B cell (primary cell): ENCODE measurements around the gene CAPN5. TPM values are rescaled to one million over a fixed set of nuclear protein-coding genes. Genes with fewer than 3 reads are reported as not detected.

ENCODE experiments used
- ATAC-seq: fragments of 200-7000 bp; cut with Tn5 transposase; one replicate; pipeline ENCODE4 v1.10.0; 2021; ENCODE audit warnings: low read depth, mild to moderate bottlenecking, moderate number of reproducible peaks, moderate library complexity
- CTCF ChIA-PET: fragments of 350-600 bp; sonication (Branson Sonifier 250); formaldehyde crosslinking; loops from one replicate; lab custom pipeline; 2021; ENCODE audit warnings: antibody characterized with exemption, inconsistent platforms; lab: Charles Lee
- POLR2A ChIA-PET: fragments of 350-600 bp; sonication (Branson Sonifier 250); formaldehyde crosslinking; loops from one replicate; lab custom pipeline; 2021; ENCODE audit warnings: antibody characterized with exemption; lab: Charles Lee
- DNase-seq: peaks from one replicate; pipeline ENCODE4 v3.0.0; 2013
- H2AFZ ChIP-seq: 2 replicates; pipeline ENCODE4 v1.6.1; 2012; ENCODE audit warnings: mild to moderate bottlenecking, low read depth, low read length; ENCODE audit not compliant: insufficient read depth, poor library complexity, severe bottlenecking
- H3K27ac ChIP-seq, 2 donors: 1 replicate in 1 of 2; 2 replicates in 1 of 2; pipeline ENCODE4 v1.5.1; 2012 to 2013; ENCODE audit warnings: low read length in 2 of 2, mild to moderate bottlenecking in 2 of 2, moderate library complexity in 1 of 2
- H3K27me3 ChIP-seq, 4 experiments: fragments of 200-600 bp in 1 of 4; sonication (generic) in 1 of 4; replicated peaks in 1 of 4; 1 replicate in 2 of 4; 2 replicates in 2 of 4; pipeline versions ENCODE4 v1.6.1 to v1.7.0; 2013 to 2016; ENCODE audit warnings: low read length in 3 of 4, mild to moderate bottlenecking in 2 of 4, mixed read lengths in 1 of 4, moderate library complexity in 1 of 4; ENCODE audit not compliant: insufficient read depth in 4 of 4, control insufficient read depth in 3 of 4; ENCODE audit errors: control extremely low read depth in 1 of 4
- H3K36me3 ChIP-seq, 2 experiments: replicated peaks in 1 of 2; 1 replicate in 1 of 2; 2 replicates in 1 of 2; pipeline versions ENCODE4 v1.6.1 to v1.7.1; 2013; ENCODE audit warnings: low read length in 1 of 2; ENCODE audit not compliant: insufficient read depth in 2 of 2, control insufficient read depth in 1 of 2; ENCODE audit errors: control extremely low read depth in 1 of 2, extremely low read depth in 1 of 2
- H3K4me1 ChIP-seq, 2 donors: fragments of 200-600 bp in 1 of 2; sonication (generic) in 1 of 2; 1 replicate in 1 of 2; 2 replicates in 1 of 2; pipeline versions ENCODE4 v1.5.1 to v1.6.1; 2013 to 2017; ENCODE audit warnings: low read length in 2 of 2; ENCODE audit not compliant: control insufficient read depth in 2 of 2, insufficient read depth in 2 of 2
- H3K4me2 ChIP-seq: replicated peaks from 2 replicates; pipeline ENCODE3; 2012; ENCODE audit warnings: mild to moderate bottlenecking, low read depth, low read length; ENCODE audit not compliant: poor library complexity, severe bottlenecking
- H3K4me3 ChIP-seq, 5 experiments: fragments of 200-600 bp in 1 of 5; sonication (generic) in 1 of 5; 1 replicate in 3 of 5; 2 replicates in 2 of 5; pipeline versions ENCODE4 v1.5.1 to v1.7.0; 2011 to 2016; ENCODE audit warnings: low read length in 4 of 5, mild to moderate bottlenecking in 4 of 5, low read depth in 2 of 5, control low read depth in 1 of 5, moderate library complexity in 1 of 5; ENCODE audit not compliant: insufficient read depth in 1 of 5; ENCODE audit errors: control extremely low read depth in 1 of 5, extremely low read depth in 1 of 5
- H3K79me2 ChIP-seq: fragments of 200-600 bp; sonication (generic); one replicate; pipeline ENCODE4 v1.6.0; 2016; ENCODE audit warnings: low read length; ENCODE audit not compliant: control insufficient read depth, insufficient read depth
- H3K9ac ChIP-seq: fragments of 200-600 bp; sonication (generic); 2 replicates; pipeline ENCODE4 v1.6.1; 2017; ENCODE audit warnings: mild to moderate bottlenecking, low read length, moderate library complexity
- H3K9me3 ChIP-seq, 3 donors: one replicate each; pipeline versions ENCODE4 v1.6.1 to v1.7.1; 2013; ENCODE audit warnings: low read length in 2 of 3; ENCODE audit not compliant: control insufficient read depth in 2 of 3, insufficient read depth in 1 of 3; ENCODE audit errors: control extremely low read depth in 1 of 3
- H4K20me1 ChIP-seq: 2 replicates; pipeline ENCODE4 v1.6.0; 2012; ENCODE audit warnings: mild to moderate bottlenecking, low read length; ENCODE audit not compliant: insufficient read depth, control insufficient read depth, poor library complexity, severe bottlenecking
- H3K27ac Mint-ChIP-seq: one replicate; pipeline ENCODE4 v1.8.0; 2021; ENCODE audit warnings: mixed read lengths
- H3K27me3 Mint-ChIP-seq: one replicate; pipeline ENCODE4 v1.8.0; 2021; ENCODE audit warnings: mixed read lengths
- H3K4me1 Mint-ChIP-seq: one replicate; pipeline ENCODE4 v1.8.0; 2021; ENCODE audit warnings: mixed read lengths
- H3K4me3 Mint-ChIP-seq: one replicate; pipeline ENCODE4 v1.8.0; 2021; ENCODE audit warnings: mixed read lengths
- H3K9me3 Mint-ChIP-seq: one replicate; pipeline ENCODE4 v1.8.0; 2022; ENCODE audit warnings: mixed read lengths; ENCODE audit not compliant: insufficient read depth
- CTCF ChIP-seq: fragments of 200-600 bp; IDR thresholded peaks from one replicate; pipeline ENCODE4 v1.8.0; 2022; ENCODE audit warnings: antibody characterized with exemption, mild to moderate bottlenecking
- EZH2 ChIP-seq: IDR thresholded peaks from 2 replicates; pipeline ENCODE4 v1.6.1; 2012; ENCODE audit warnings: borderline replicate concordance, low read depth, mild to moderate bottlenecking, moderate library complexity, low read length; ENCODE audit not compliant: insufficient read depth, poor library complexity, severe bottlenecking
- WGBS: methylation state at CpG from one replicate; pipeline ENCODE4 v1.1.5; 2013; ENCODE audit warnings: missing lambda C conversion rate; ENCODE audit not compliant: insufficient coverage; 5-methylcytosine and 5-hydroxymethylcytosine counted together
- intact Hi-C: fragments of 100-400 bp; cut with micrococcal nuclease; formaldehyde crosslinking; loops from one replicate; pipeline ENCODE4 v1.10.0; 2022
- polyA plus RNA-seq: library from polyadenylated mRNA; depleted of rRNA; stranded (reverse); fragments of >200 nt; gene quantifications from 2 replicates; pipeline ENCODE4 v1.2.3, GENCODE V29; 2012
- total RNA-seq, 2 donors: library from RNA; stranded (reverse); fragments of 120-200 nt in 1 of 2; gene quantifications; 1 replicate in 1 of 2; 2 replicates in 1 of 2; pipeline versions ENCODE4 v1.2.3 to v1.2.4, GENCODE V29; 2013 to 2022

CAPN5 gene
- total and polyA plus RNA-seq, 2 donors (not counting 1 experiment from before 2014, with no cell fraction given): 0.74 to 0.78 TPM

- Mint-ChIP-seq H3K4me1 (peaks cover 21% of the 10 kb centered on the region), H3K27ac (no peak overlapping the region), H3K9me3 (no peaks in the 10 kb centered on the region), H3K27me3 (peaks cover 62% of the 10 kb centered on the region), H3K4me3 (peak overlapping the region; percentile 49)
- no peak for DNase-seq
- POLR2A ChIA-PET: no interaction called here
- no peak for ATAC-seq
- Histone ChIP-seq H3K27me3 (peaks cover 0 to 63% (median 24%) of the 10 kb centered on the region in 4 experiments), H3K9me3 (peaks cover 0 to 14% (median 0%) of the 10 kb centered on the region in 3 donors), H3K79me2 (no peaks in the 10 kb centered on the region), H3K4me3 (no peak overlapping the region), H3K4me1 (peaks cover 18 to 20% of the 10 kb centered on the region in 2 donors), H4K20me1 (no peaks in the 10 kb centered on the region), H3K27ac (no peak overlapping the region), H3K4me2 (peak overlapping the region; percentile 80), H3K9ac (no peak overlapping the region), H3K36me3 (no peaks in the 10 kb centered on the region), H2AFZ (no peak overlapping the region)
- intact Hi-C loops: no loop called here
- TF ChIP-seq CTCF (no peak), EZH2 (no peak)
- CTCF ChIA-PET: no interaction called here
- 79% methylated on average over 37 of the region's 37 CpGs for WGBS
Measured at GRCh38 chr11:77040401-77040777, 26.4 kb upstream of the CAPN5 start.

DNA sequence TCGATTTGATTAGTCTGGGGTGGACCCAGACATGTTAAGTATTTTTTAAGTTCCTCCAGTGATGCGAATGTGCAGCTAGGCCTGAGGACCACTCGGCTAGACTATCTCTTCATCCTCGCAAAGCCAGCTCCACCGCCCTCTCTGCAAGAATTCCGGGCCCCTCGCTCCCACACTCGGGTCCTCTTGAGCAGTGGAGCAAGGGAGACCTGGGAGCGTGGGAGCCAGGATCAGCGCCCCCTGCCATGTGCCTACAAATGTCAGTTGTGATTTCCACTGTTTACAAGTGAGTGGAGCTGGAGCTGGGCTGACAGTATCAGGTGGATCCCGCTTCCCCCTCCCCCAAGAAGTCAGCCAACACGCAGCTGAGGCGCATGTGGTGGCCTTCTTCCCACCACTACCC is 25.9 kb upstream of the CAPN5 start:
- TF ChIP-seq EZH2 (no peak), CTCF (no peak)
- Mint-ChIP-seq H3K9me3 (no peaks in the 10 kb centered on the region), H3K4me3 (peak overlapping the region; percentile 49), H3K27ac (no peak overlapping the region), H3K4me1 (peaks cover 24% of the 10 kb centered on the region), H3K27me3 (peaks cover 66% of the 10 kb centered on the region)
- peaks cover 0 to 14% (median 0%) of the 10 kb centered on the region in 3 donors for H3K9me3 ChIP-seq
- ATAC-seq (no peak), DNase-seq (no peak)
- H3K79me2 ChIP-seq: no peaks in the 10 kb centered on the region
- POLR2A ChIA-PET: no interaction called here
- H3K4me1 ChIP-seq: peaks cover 23 to 24% of the 10 kb centered on the region in 2 donors
- no peak overlapping the region for H3K27ac ChIP-seq
- 97% methylated on average over 11 of the region's 13 CpGs for WGBS
- H3K4me3 ChIP-seq: no peak overlapping the region
- H3K27me3 ChIP-seq: peaks cover 0 to 68% (median 29%) of the 10 kb centered on the region in 4 experiments
- intact Hi-C loops: no loop called here
- H3K4me2 ChIP-seq: no peak overlapping the region
- no peak overlapping the region for H3K9ac ChIP-seq
- H2AFZ ChIP-seq: no peak overlapping the region
- H4K20me1 ChIP-seq: no peaks in the 10 kb centered on the region
- H3K36me3 ChIP-seq: no peaks in the 10 kb centered on the region
- CTCF ChIA-PET: interaction anchor here (0.7 kb wide), 1 partner anchor 11 kb away, joined by 3 read pairs; no protein-coding TSS in a partner anchor
